Activated B cell treated with CpG ODN at 0.5 μM for 24 hours (primary cell): ENCODE measurements around the gene TPGS1. TPM values are rescaled to one million over a fixed set of nuclear protein-coding genes. Genes with fewer than 3 reads are reported as not detected.

Source experiments
- ATAC-seq: fragments of 200-7000 bp; cut with Tn5 transposase; one replicate; pipeline ENCODE4 v1.10.0; 2021; ENCODE audit warnings: low read depth, mild to moderate bottlenecking, moderate library complexity
- CTCF ChIA-PET: fragments of 350-600 bp; sonication (Branson Sonifier 250); formaldehyde crosslinking; loops from one replicate; lab custom pipeline; 2021; ENCODE audit warnings: antibody characterized with exemption; lab: Charles Lee
- POLR2A ChIA-PET: fragments of 350-600 bp; sonication (Branson Sonifier 250); formaldehyde crosslinking; loops from one replicate; lab custom pipeline; 2021; ENCODE audit warnings: antibody characterized with exemption; lab: Charles Lee
- DNase-seq: peaks from one replicate; pipeline ENCODE4 v3.0.0; 2022
- H3K27ac Mint-ChIP-seq: one replicate; pipeline ENCODE4 v1.8.0; 2020; ENCODE audit warnings: mixed read lengths
- H3K27me3 Mint-ChIP-seq: one replicate; pipeline ENCODE4 v1.8.0; 2021; ENCODE audit warnings: mixed read lengths
- H3K36me3 Mint-ChIP-seq: one replicate; pipeline ENCODE4 v1.8.0; 2021; ENCODE audit warnings: low read depth, mixed read lengths
- H3K4me1 Mint-ChIP-seq: one replicate; pipeline ENCODE4 v1.8.0; 2021; ENCODE audit warnings: mixed read lengths
- H3K4me3 Mint-ChIP-seq: one replicate; pipeline ENCODE4 v1.8.0; 2020; ENCODE audit warnings: mild to moderate bottlenecking, mixed read lengths
- H3K9me3 Mint-ChIP-seq: one replicate; pipeline ENCODE4 v1.8.0; 2020; ENCODE audit warnings: mixed read lengths
- CTCF ChIP-seq: fragments of 200-600 bp; IDR thresholded peaks from one replicate; pipeline ENCODE4 v1.8.0; 2022; ENCODE audit warnings: antibody characterized with exemption, mild to moderate bottlenecking
- intact Hi-C: fragments of 100-400 bp; cut with micrococcal nuclease; formaldehyde crosslinking; loops from one replicate; pipeline ENCODE4 v1.15.1; 2024
- total RNA-seq: library from RNA; stranded (reverse); gene quantifications from 2 replicates; pipeline ENCODE4 v1.2.3, GENCODE V29; 2022

TPGS1 gene
- total RNA-seq, 1 donor from 2014 or later, result 23.8 TPM

GRCh38 chr19:494171-495080 lies 12.9 kb upstream of the TPGS1 start:
- peaks cover 14% of the 10 kb centered on the region for H3K4me1 Mint-ChIP-seq

GRCh38 chr19:495081-495401 lies 12.3 kb upstream of the TPGS1 start:
- DNase-seq (no peak), ATAC-seq (no peak)
- Mint-ChIP-seq H3K36me3 (no peaks in the 10 kb centered on the region), H3K4me3 (no peak overlapping the region), H3K27ac (no peak overlapping the region), H3K27me3 (peaks cover 15% of the 10 kb centered on the region), H3K9me3 (no peaks in the 10 kb centered on the region), H3K4me1 (peaks cover 8% of the 10 kb centered on the region)
- intact Hi-C loops, result no loop called here
- TF ChIP-seq CTCF, result no peak
- CTCF ChIA-PET, result interaction anchor here (0.6 kb wide), 1 partner anchor 10 kb away, joined by 3 read pairs; no protein-coding TSS in a partner anchor
- POLR2A ChIA-PET, result interaction anchor here (0.6 to 1.3 kb wide), 2 partner anchors 9 to 11 kb away, joined by 3 to 5 read pairs; no protein-coding TSS in a partner anchor

More at GRCh38 chr19:494171-495080, 12.9 kb upstream of the TPGS1 start:
- Mint-ChIP-seq H3K9me3 (no peaks in the 10 kb centered on the region), H3K36me3 (no peaks in the 10 kb centered on the region), H3K4me3 (no peak overlapping the region), H3K27me3 (peaks cover 12% of the 10 kb centered on the region), H3K27ac (no peak overlapping the region)
- ATAC-seq, result no peak
- no peak for TF ChIP-seq CTCF
- intact Hi-C loops, result no loop called here
- POLR2A ChIA-PET, result no interaction called here
- DNase-seq, result no peak
- CTCF ChIA-PET, result no interaction called here

GRCh38 chr19:495402-496111 lies 11.7 kb upstream of the TPGS1 start:
- intact Hi-C loops, result no loop called here
- CTCF ChIA-PET, result interaction anchor here (0.6 kb wide), 1 partner anchor 9 kb away, joined by 3 read pairs; no protein-coding TSS in a partner anchor
- Mint-ChIP-seq H3K36me3 (no peaks in the 10 kb centered on the region), H3K9me3 (no peaks in the 10 kb centered on the region), H3K4me3 (no peak overlapping the region), H3K27ac (no peak overlapping the region), H3K27me3 (peaks cover 15% of the 10 kb centered on the region), H3K4me1 (peaks cover 8% of the 10 kb centered on the region)
- ATAC-seq (no peak), DNase-seq (no peak)
- POLR2A ChIA-PET, result interaction anchor here (0.6 to 1.3 kb wide), 2 partner anchors 8 to 11 kb away, joined by 3 to 5 read pairs; no protein-coding TSS in a partner anchor
- no peak for TF ChIP-seq CTCF

- H3K36me3 Mint-ChIP-seq, result no peaks in the 10 kb centered on the region
- peaks cover 8% of the 10 kb centered on the region for H3K4me1 Mint-ChIP-seq
- peaks cover 15% of the 10 kb centered on the region for H3K27me3 Mint-ChIP-seq
- ATAC-seq, result no peak
- H3K27ac Mint-ChIP-seq, result no peak within 1 kb of the TSS
- intact Hi-C loops, result no loop called here
- CTCF ChIA-PET, result no interaction called here
- no peak for TF ChIP-seq CTCF
- H3K4me3 Mint-ChIP-seq, result no peak within 1 kb of the TSS
- POLR2A ChIA-PET, result interaction anchor here (1.3 kb wide), 1 partner anchor 10 kb away, joined by 5 read pairs; no protein-coding TSS in a partner anchor
- no peaks in the 10 kb centered on the region for H3K9me3 Mint-ChIP-seq
- DNase-seq, result no peak
Measured at GRCh38 chr19:496112-496665, 11.1 kb upstream of the TPGS1 start, which contains the start of gene MADCAM1. Gene MADCAM1 (plus strand): TSS chr19:496486. CDS start chr19:496500, 14 bp downstream.
